Left ventricle myocardium superior (tissue), 1 donor: ENCODE results near the gene EEF1G. TPM values are rescaled to one million over a fixed set of nuclear protein-coding genes. Genes with fewer than 3 reads are reported as not detected.

Experiments
- ATAC-seq: fragments of 200-7000 bp; cut with Tn5 transposase; one replicate; pipeline ENCODE4 v1.9.1; 2020; ENCODE audit warnings: mild to moderate bottlenecking, moderate library complexity
- DNase-seq: peaks from one replicate; pipeline ENCODE4 v3.0.0-alpha.2; 2020
- intact Hi-C: fragments of 100-400 bp; cut with micrococcal nuclease; formaldehyde crosslinking; loops from one replicate; pipeline ENCODE4 v1.11.0; 2022
- microRNA-seq: library from miRNA; unstranded; fragments of <30 nt; microRNA quantifications from one replicate; pipeline ENCODE4 v1.2.0, GENCODE V29; 2020; ENCODE audit warnings: borderline number of aligned reads
- total RNA-seq: library from RNA; stranded (reverse); fragmentation: NEBNext Ultra II Directional; extraction: Animal tissue kit (Norgen Biotek cat#: 25700); gene quantifications from one replicate; pipeline ENCODE4 v1.2.1, GENCODE V29; 2021
- donor health status: DM: no; HTN: yes; CAD: no; lungs with severe emphysema.

EEF1G gene
- total RNA-seq, 1 donor from 2014 or later, result 804 TPM

DNA sequence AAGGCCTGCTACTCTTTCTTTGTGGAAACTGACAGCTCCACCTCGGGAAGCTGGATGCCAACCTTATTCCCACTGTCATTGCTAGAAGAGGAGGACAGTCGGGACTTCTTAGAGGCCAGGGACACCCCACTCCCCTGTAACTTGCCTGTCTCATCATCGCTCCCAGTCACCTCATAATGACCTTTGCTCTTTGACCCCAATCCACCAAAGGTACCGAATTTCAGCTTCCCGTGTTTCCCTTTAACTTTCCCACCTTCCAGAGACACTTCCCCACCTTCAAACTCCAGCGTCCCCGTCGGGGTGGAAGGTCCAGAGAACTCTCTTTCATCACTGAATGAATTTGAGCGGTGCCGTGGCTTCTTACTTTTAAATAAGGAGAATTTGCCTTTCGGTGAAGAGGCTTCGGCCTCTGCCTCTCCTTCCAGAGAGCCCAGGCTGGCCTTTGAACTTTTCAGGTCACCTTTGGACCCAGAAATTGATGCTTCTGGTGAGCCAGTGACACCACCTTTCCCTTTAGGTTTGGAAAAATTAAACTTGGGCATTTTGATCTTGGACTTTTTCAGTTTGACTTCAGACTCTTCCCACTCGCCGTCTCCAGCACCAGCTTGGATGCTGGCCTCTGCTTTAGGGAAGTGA, 56.8 kb downstream of the EEF1G start:
- DNase-seq (no peak), ATAC-seq (no peak)
- intact Hi-C loops, result no loop called here

GRCh38 chr11:62514151-62514550, 59.5 kb downstream of the EEF1G start:
- DNase-seq, result no peak
- intact Hi-C loops, result no loop called here
- peak; percentile 14 for ATAC-seq

GRCh38 chr11:62513626-62514025, 60.1 kb downstream of the EEF1G start:
- ATAC-seq (no peak), DNase-seq (no peak)
- intact Hi-C loops, result no loop called here

GRCh38 chr11:62512961-62513360, 60.7 kb downstream of the EEF1G start:
- ATAC-seq (no peak), DNase-seq (no peak)
- intact Hi-C loops, result no loop called here

Small RNA genes lying within 50 kb of the gene (microRNA-seq; reads per million reads assigned to microRNA genes)
- gene MIR6747, result not detected

Other genes starting within 250 kb of the EEF1G start
- 3.1 TPM for gene ASRGL1, start 236.4 kb downstream of the EEF1G start, total RNA-seq
- gene SCGB1A1, start 154.9 kb downstream of the EEF1G start, total RNA-seq, result not detected
- 354 TPM for gene AHNAK, start 27.1 kb downstream of the EEF1G start, total RNA-seq
- 12.3 TPM for gene TUT1, start 17.6 kb upstream of the EEF1G start, total RNA-seq
- 33.1 TPM for gene MTA2, start 28.0 kb upstream of the EEF1G start, total RNA-seq
- 12.9 TPM for gene EML3, start 38.9 kb upstream of the EEF1G start, total RNA-seq
- gene ROM1, start 39.4 kb upstream of the EEF1G start, total RNA-seq, result 1.7 TPM
- gene B3GAT3, start 48.1 kb upstream of the EEF1G start, total RNA-seq, result 12.1 TPM
- 106 TPM for gene GANAB, start 72.7 kb upstream of the EEF1G start, total RNA-seq
- 12.0 TPM for gene INTS5, start 79.4 kb upstream of the EEF1G start, total RNA-seq
- gene C11orf98, start 91.3 kb upstream of the EEF1G start, total RNA-seq, result 27.1 TPM
- gene CSKMT, start 91.4 kb upstream of the EEF1G start, total RNA-seq, result 3.1 TPM
- gene UQCC3, start 97.8 kb upstream of the EEF1G start, total RNA-seq, result 7.7 TPM
- gene LBHD1, start 98.4 kb upstream of the EEF1G start, total RNA-seq, result 1.7 TPM
- 88.6 TPM for gene UBXN1, start 105.2 kb upstream of the EEF1G start, total RNA-seq
- 3.4 TPM for gene LRRN4CL, start 115.6 kb upstream of the EEF1G start, total RNA-seq
- 15.2 TPM for gene BSCL2, start 133.5 kb upstream of the EEF1G start, total RNA-seq
- gene GNG3, start 133.8 kb upstream of the EEF1G start, total RNA-seq, result not detected
- gene HNRNPUL2, start 153.6 kb upstream of the EEF1G start, total RNA-seq, result 35.8 TPM
- gene TTC9C, start 154.6 kb upstream of the EEF1G start, total RNA-seq, result 15.1 TPM
- 10.1 TPM for gene ZBTB3, start 180.3 kb upstream of the EEF1G start, total RNA-seq
- 43.5 TPM for gene POLR2G, start 187.7 kb upstream of the EEF1G start, total RNA-seq
- 8.8 TPM for gene TAF6L, start 197.5 kb upstream of the EEF1G start, total RNA-seq
- 16.9 TPM for gene TMEM179B, start 213.5 kb upstream of the EEF1G start, total RNA-seq
- 21.7 TPM for gene TMEM223, start 218.1 kb upstream of the EEF1G start, total RNA-seq
- 49.6 TPM for gene NXF1, start 231.5 kb upstream of the EEF1G start, total RNA-seq